ENCODE measurements around the gene FOXP1.

- TF ChIP-seq ZNF274 (CRISPR knock-in tag; IDR thresholded peaks at IDR 0.05) (no peak), SP1 (IDR thresholded peaks at IDR 0.05) (no peak), SP1 (CRISPR knock-in tag; IDR thresholded peaks at IDR 0.05) (no peak), POLR2AphosphoS5 (IDR thresholded peaks at IDR 0.05; ENCODE audit: low read depth, low read length) (no peak), ZNF567 (CRISPR knock-in tag; IDR thresholded peaks at IDR 0.05; ENCODE audit: borderline replicate concordance) (no peak), CTCF (CRISPR knock-in tag; IDR thresholded peaks at IDR 0.05) (no peak), RXRA (CRISPR knock-in tag; IDR thresholded peaks at IDR 0.05) (no peak)
These were observed 635.9 kb downstream of the FOXP1 start for GRCh38 chr3:70947579-70947978.
